Bronchial smooth muscle cell (primary cell): ENCODE data around the gene UMOD. TPM values are rescaled to one million over a fixed set of nuclear protein-coding genes. Genes with fewer than 3 reads are reported as not detected.

Experiments used
- total RNA-seq: library from RNA; depleted of rRNA; stranded (reverse); fragments of >200 nt; gene quantifications from 2 replicates; pipeline ENCODE4 v1.2.1, GENCODE V29; 2014

Gene UMOD
- total RNA-seq: not detected in 2 replicates

DNA sequence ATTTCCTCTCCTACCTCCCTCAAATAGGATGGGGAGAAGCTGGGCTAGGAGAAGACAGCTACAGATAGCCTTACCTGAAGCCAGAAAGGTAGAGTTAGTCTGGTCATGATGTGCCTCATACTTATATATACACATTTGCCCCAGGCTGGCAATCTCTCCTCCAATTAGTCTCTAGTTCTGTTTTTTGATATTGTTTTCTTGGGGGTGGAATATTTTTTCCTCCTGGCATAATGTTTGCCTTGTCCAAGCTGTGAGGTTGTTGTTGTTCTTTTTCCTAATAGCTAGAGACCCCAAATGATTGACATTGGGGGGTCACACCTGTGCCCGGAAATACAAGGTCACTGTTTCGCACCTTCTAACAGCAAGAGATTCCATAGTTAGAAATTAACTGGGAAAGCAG, at the start of gene UMOD:
Gene UMOD (minus strand): TSS at position 101 of the 400 bp plus-strand sequence. CDS start 1,978 bp downstream, outside the sequence.

DNA sequence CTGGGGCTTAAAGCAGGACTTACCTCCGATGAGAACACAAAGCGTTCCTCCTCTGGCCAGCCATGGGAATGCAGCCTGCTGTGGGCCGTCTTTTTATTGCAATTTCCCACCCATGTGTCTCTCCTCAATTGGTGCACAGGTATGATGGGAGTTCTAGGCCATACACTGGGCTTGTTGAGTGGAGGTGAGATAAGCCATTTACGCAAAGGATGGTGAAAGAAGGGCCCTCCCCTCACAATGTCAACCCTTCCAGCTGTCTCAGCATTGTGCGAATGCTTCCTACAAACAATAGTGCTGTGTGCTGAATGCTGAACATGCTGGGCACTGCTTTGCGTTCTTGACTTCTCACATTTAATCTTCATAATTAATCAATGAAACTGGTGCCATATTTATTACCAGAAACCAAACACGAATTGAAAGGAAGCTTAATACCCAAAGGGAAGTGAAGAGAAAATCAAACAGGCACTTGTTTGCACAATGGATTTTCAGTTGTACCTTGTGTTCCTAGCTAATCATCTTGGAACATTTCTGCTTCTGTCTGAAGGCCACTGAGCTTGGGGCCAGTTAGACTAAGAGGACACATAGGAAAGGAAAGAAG, 25.0 kb downstream of the UMOD start, which contains the start of gene GP2:
Gene GP2 (minus strand): TSS at position 70 of the 598 bp plus-strand sequence. CDS start 1,082 bp downstream, outside the sequence.

Other genes with a start within 250 kb of the UMOD start
- gene GP2, start 25.2 kb downstream of the UMOD start, total RNA-seq: not detected in 2 replicates
- gene PDILT, start 52.0 kb upstream of the UMOD start, total RNA-seq: not detected in 2 replicates
- gene ACSM5, start 56.8 kb upstream of the UMOD start, total RNA-seq: not detected in 2 replicates
- not detected in 2 replicates for gene ACSM2A, start 98.8 kb upstream of the UMOD start, total RNA-seq
- not detected in 2 replicates for gene ACSM2B, start 223.7 kb upstream of the UMOD start, total RNA-seq